Esophagus muscularis mucosa (tissue), 3 donors: ENCODE measurements around the gene CNNM2.

Experiments
- CTCF ChIP-seq, 3 experiments: fragments of 200-600 bp in 2 of 3; fragments of 450-650 bp in 1 of 3; sonication (generic) in 2 of 3; IDR thresholded peaks; one replicate each; pipeline ENCODE4 v1.5.1; 2017 to 2019; ENCODE audit warnings: antibody characterized with exemption in 3 of 3, mild to moderate bottlenecking in 2 of 3, moderate library complexity in 1 of 3
- POLR2A ChIP-seq: fragments of 450-650 bp; IDR thresholded peaks from one replicate; pipeline ENCODE4 v1.6.1; 2017; ENCODE audit warnings: antibody characterized with exemption, moderate library complexity, mild to moderate bottlenecking, low read depth
- POLR2AphosphoS5 ChIP-seq, 2 donors: sonication (generic); formaldehyde crosslinking; IDR thresholded peaks; one replicate each; pipeline ENCODE4 v1.6.1; 2017; ENCODE audit warnings: antibody characterized with exemption in 2 of 2

DNA sequence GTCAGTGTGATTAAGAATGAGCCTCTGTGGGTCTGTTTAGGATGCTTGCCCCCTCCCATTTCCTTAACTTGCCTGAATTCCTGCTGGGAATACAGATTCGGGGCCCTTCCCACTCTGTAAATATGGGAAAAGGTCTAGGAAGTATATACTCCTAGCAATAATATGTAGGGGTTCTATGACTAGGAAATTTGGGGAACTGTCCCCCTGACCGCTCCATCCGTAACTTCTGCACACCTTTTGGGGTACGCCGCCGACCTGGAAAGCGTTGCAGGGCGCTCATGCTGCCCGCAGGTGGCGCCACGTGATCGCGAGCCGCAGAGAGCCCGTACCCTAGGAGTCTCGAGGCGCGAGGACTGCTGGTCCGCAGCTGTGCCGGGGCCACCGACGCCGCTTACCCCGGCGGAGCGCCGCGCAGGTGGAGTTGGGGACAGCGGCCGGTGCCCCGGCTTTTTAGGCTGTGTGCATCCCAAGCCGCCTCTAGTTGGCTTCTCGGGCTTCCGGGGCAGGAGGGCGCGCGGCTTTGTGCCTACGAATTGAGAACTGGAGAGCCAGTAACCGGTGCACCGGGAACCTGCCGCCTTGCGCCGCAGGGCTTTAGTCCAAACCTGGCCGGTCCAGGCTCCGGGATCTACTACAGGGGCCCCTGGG, 656 bp upstream of the CNNM2 start:
- TF ChIP-seq CTCF (IDR thresholded peaks at IDR 0.05): peak; percentile 97 to 99 (median 99)
- peak in 1 of 2 donors; percentile 3 for TF ChIP-seq POLR2AphosphoS5 (IDR thresholded peaks at IDR 0.05)
- TF ChIP-seq POLR2A: no peak
